IPS-NIHi7 (cell line): Measurements from ENCODE around the gene ACOT7.
"Not testable (repeated sequence)": the region's sequence is repeated elsewhere in the genome, so short reads cannot be mapped to it uniquely, and the experiment has no call there.

ENCODE experiments used
- DNase-seq: peaks from one replicate; pipeline ENCODE4 v3.0.0; 2012; ENCODE audit warnings: mixed read lengths; ENCODE audit errors: extremely low spot score

ACOT7 gene

DNA sequence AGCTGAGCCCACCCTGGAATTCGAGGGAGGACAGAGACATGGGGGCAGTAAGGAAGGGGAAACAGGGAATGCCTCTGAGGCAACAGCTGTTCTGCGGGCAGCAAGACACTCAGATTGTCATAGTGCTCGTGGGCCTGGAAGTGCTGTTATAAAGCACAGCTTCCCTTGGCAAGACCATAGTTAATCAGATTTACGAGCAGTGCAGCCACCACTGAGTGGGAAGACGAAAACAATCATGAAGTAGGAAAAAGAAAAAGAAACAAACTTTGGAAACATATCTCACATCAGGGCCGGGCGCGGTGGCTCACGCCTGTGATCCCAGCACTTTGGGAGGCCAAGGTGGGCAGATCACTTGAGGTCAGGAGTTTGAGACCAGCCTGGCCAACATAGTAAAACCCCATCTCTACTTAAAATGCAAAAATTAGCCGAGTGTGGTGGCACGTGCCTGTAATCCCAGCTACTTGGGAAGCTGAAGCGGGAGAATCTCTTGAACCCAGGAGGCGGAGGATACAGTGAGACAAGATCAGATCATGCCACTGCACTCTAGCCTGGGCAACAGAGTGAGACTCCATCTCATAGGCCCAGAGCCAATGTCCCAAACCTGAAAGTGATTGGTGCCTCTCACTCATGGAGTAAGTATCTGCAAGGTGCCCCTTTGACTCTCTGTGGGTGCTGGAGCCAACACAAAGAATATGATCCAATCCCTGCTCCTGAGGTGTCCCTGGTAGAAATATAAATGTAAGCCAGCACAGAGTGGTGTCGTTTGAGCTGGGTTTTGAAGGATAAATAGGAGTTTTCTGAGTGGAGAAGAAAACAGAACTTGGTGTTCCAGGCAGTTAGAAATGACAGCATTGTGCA lies 77.1 kb downstream of the ACOT7 start:
- DNase-seq = no peak

DNA sequence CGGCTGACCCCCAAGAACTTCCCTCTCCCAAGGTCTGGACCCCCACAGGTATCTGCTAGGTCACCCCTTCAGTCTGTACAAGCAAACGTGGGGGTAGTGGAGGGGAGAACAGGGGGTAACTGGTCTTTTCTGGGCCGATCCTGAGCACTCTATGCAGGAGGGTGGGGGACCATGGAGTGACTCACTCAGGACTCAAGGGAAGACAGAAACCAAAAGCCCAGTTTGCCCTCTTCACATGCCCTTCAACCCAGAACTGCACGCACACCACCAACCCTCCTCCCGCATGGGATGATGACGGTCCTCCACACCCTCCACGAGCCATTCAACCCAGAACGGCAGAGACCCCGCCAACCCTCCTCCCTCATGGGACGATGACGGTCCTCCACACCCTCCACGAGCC lies 79.1 kb downstream of the ACOT7 start:
- no peak for DNase-seq

DNA sequence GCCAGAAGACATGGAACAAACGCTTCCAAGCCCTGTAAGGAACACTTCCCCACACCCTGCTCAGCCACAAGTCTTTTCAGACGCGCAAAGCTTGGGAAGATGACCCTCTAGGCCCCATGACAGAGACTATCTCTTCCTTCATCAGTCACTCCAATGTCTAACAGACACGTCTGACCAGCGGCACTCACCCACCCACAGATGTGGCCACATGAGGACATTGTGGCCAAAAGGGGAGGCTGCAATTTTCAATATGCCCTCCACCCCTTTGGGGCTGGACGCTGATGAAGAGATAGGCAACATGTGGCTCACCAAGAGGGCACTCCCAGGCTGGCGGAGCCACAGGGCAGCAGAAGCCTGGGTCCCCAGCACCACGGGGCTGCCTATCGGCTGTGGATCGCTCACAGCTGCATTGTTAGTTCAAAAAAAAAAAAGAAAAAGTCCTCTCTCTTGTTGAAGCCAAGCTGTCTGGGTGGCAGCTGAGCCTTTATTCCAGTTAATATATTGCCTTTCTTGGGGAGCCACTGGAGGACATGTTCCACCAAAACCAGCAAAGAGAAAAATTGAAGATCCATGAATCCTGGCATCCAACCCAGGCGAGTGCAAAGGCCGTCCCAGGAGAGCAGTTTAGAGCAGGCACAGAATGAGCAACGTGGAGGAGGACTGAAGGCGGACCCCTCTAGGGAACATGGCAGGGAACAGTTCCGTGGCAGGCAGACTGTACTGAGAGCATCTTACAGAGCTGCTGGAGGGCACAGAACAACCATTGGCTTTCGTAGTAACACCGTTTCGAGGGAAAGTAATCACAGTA lies 80.0 kb downstream of the ACOT7 start:
- DNase-seq = no peak

DNA sequence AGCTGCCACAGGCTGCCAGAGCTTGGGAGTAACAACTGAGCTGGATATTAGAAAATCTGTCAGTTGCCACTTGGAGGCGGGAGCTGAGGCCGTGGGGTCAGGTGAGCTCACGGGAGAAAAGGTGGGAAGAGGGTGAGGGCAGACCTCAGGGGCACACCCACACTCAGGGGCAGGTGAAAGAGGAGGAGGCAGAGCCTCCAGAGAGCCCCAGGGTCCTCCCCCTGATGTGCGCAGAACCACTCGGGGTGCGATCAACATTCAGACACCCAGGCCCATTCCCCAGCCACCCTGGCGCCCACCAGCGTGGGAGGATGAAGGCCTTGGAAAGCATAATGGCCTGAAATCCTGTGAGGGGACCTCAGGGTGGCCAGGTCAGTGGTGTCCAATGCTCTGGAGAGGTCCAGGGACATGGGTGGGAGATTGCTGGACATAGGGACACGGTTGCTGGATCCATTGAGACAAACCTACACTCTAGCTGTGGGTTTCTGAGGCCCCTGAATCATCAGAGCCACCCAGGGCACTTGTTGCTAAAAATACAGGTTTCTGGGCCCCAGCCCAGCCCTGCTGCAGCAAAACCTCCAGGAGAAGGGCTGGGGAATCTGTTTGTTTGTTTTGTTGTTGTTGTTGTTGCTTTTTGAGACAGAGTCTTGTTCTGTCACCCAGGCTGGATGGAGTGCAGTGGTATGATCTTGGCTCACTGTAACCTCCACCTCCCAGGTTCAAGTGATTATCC lies 83.3 kb downstream of the ACOT7 start:
- no peak for DNase-seq

DNA sequence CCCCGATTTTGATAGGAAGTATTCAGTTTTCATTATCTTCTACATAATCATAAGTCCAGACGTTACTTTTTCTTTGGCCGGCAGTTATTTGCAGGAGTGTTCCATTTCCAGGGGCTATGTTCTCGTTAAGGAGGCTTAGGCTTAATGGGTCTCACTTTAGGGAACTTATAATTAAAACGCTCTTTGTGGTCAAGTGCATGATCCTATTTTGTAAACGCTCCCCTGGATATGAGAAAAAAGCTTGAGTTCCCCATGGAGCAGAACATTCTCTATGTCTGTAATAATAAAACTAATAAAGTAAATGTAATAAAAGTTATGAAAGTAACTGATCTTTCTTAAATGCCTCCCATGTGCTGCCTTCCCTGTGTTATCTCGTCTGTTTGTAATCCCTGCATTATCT lies 84.0 kb downstream of the ACOT7 start:
- no peak for DNase-seq

DNA sequence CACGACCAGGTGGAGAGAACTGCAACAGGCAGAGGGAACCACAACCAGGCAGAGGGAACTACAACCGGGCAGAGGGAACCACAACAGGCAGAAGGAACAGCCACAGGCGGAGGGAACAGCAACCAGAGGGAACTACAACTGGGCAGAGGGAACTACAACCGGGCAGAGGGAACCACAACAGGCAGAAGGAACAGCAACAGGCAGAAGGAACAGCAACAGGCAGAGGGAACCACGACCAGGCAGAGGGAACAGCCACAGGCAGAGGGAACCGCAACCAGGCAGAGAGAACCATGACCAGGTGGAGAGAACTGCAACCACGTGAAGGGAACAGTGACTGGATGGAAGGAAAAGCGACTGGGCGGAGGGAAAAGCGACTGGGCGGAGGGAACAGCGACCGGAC lies 85.1 kb downstream of the ACOT7 start:
- DNase-seq = no peak

DNA sequence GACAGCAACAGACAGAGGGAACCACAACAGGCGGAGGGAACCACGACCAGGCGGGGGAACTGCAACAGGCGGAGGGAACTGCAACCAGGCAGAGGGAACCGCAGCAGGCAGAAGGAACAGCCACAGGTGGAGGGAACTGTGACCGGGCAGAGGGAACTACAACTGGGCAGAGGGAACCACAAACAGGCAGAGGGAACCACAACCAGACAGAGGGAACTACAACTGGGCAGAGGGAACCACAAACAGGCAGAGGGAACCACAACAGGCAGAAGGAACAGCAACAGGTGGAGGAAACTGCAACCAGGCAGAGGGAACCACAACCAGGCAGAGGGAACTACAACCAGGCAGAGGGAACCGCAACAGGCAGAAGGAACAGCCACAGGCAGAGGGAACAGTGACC lies 85.9 kb downstream of the ACOT7 start:
- DNase-seq = not testable (repeated sequence)

DNA sequence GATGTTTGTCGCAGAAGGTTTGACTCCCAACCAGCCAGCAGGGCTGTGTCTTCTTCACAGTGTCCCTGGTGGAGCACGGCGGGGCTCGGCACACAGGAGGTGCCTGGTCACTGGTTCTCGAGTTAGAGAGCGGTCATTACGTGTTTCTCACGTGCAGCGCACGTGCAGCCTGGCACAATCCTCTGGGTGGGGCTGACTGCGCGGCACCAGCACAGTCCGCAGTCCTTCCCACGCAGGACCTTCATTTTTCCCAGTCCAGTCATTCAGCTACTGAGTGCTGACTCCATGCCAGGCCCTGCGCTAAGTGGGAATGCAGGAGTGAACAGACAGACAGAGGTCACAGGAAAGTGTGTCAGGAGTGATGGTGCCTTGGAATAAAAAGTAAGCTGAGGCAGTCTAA lies 86.5 kb downstream of the ACOT7 start:
- DNase-seq = no peak

DNA sequence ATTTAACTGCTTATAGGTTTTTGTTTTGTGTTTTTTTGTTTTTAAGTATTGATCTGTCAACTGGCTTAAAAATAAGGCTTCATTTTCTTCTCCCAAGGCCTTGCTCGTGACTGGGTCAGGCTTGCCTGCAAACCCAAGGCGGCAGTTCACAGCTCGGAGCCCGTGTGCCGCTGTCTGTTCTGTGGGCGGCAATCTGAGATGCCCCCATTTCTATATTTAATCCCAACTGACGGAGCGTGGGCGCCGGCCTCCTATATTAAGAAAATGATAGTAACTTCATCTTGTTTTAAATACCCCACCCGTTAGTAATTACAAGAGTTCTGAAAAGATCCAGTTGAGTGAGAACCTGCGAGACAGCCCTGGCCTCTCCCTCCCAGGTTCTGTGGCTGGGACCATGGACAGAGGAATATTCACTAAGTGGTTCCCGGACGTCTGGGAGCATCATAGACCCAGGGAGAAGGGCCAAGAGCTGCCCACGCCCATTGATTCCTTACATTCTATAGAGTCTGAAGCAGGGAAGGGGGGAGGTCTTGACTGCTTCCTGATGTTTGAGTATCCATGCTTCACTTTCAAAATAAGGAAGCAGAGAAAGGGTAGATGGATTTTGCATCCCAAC lies 90.1 kb downstream of the ACOT7 start:
- DNase-seq = no peak

DNA sequence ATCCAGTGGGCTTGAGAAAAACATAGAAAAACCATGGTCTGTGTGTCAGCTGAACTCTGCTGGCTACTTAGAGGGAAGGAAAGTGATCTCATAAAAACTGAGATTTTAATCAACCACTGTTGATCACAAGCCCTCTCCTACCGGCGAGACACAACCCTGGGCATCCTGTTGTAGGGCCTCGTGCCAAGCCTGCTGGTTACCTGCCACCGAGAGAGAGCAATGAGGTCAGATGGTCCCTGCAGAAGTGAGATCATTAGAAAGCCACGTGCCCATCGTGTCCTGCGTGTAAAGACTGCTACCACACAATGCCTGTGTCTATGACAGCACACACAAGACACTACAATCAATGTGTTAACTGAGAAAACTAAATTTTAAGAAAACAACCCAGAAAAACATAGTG lies 91.0 kb downstream of the ACOT7 start:
- no peak for DNase-seq

DNA sequence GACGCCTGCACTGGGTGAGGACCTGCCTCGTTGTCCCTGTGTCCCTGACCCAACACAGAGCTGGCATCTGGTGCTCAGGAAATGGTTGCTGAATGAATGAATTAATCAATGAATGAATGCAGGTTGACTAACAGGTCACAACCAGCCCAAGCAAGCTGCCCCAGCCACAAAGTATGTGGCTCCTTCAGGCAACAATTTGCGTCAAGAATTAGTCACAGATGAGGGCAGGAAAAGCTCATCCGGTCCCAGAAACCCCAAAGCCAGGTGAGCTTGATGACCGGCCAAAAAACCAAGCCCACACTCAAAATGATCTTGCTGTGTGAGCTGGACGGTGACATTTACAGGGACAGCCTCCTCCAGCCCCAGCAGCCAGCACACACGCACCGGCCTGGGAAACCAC lies 92.0 kb downstream of the ACOT7 start:
- DNase-seq = no peak

DNA sequence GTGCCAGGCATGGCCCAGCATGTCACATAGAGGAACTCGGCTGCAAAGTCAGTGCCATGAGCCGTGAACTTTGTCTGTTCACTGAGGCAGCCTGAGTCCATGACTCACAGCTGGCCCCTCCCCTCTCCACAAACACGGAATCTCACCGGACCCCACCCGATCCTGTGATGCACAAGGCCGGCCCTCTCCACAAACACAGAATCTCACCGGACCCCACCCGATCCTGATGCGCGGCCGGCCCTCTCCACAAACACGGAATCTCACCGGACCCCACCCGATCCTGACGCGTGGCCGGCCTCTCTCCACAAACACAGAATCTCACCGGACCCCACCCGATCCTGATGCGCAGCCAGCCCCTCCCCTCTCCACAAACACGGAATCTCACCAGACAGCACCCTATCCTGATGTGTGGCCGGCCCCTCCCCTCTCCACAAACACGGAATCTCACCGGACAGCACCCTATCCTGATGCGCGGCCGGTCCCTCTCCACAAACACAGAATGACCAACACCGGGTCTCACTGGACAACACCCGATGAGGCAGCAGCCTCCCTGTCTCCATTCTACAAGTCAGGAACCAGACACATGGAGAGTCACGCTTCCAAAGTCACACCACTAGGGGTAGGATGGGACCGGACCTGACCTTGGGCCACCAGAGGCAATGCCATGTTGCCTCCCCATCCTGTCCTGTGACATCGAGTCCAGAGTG lies 93.1 kb downstream of the ACOT7 start:
- DNase-seq = no peak

DNA sequence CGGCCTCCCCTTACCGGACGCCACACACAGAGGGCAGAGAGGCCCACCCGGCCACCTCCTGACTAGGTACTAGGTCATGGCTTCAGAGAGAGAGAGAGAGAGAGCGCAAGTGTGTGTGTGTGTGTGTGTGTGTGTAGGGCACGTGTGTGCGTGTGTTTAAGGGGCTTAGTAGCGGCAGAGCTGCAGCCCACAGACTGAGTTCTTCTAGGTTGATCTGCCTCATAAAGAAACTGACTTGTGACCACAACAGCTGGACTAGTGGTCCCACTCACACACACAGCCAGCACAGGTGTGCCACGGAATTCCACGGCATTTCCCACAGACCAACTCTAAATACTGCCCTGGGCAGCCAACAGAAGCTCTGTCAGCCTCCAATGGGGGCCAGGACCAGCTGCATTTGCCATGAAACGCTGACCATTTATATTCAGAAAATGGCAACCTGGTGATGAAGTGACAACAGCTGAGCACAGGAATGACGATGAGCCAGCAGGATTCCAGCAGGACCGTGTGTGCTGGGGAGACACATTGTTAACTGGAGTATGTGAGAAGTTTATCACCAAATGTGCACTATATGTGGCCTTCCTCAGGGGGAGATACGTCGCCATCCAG lies 93.9 kb downstream of the ACOT7 start:
- DNase-seq = no peak

DNA sequence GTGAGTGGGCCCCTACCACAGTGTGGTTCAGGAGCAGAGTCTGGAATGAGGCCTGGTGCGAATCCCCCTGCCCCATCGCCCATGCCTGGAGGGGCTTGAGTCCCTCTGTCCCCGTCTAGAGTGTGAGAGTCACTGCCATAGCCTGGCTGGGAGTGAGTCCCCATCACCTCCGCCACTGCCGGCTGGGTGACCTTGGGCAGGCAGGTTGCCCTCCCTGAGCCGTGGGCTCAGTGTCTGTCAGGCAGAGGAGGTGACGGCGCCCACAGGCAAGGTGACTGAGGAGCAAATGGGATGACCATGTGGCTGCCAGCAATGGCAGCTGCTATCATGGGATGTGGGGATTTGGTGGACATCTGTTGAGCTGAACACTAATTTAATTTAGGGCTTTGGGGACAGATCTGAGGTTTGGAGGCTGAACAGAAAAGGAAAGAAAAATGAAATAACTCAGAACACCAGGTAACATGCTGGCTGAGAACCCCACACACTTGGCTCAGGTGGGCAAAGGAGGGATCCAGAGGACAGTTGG lies 94.6 kb downstream of the ACOT7 start:
- DNase-seq = no peak

DNA sequence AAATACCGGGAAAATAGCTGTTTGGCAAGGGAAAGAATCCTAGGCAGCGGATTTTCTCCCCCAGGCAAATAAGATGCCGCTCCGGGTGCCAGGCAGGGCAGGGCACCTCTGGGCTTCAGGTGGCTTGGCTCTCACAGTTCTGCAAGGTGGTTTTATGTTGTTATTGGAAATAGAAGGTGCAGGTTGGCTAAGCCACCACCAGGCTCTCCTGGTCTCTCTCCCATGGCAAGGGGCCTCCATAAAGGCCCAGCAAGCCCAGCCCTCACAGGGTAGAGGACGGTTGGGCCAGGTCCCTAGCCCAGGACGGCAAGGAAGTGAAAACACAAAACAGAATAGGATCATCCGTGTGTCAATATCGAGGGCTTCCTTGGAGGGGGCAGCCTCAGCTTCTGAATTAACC lies 95.0 kb downstream of the ACOT7 start:
- no peak for DNase-seq

DNA sequence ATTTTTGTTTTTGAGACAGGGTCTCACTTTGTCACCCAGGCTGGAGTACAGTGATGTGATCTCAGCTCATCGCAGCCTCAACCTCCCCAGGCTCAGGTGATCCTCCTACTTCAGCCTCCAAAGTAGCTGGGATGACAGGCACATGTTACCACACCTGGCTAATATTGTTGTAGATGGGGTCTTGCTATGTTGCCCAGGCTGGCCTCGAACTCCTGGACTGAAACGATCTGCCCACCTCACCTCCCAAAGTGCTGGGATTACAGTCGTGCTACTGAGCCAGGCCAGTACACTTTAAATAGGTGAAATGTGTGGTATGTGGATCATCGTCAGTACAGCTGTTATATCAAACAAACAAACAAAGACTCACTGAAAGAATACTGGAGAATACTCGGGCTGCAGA lies 97.7 kb downstream of the ACOT7 start:
- no peak for DNase-seq

DNA sequence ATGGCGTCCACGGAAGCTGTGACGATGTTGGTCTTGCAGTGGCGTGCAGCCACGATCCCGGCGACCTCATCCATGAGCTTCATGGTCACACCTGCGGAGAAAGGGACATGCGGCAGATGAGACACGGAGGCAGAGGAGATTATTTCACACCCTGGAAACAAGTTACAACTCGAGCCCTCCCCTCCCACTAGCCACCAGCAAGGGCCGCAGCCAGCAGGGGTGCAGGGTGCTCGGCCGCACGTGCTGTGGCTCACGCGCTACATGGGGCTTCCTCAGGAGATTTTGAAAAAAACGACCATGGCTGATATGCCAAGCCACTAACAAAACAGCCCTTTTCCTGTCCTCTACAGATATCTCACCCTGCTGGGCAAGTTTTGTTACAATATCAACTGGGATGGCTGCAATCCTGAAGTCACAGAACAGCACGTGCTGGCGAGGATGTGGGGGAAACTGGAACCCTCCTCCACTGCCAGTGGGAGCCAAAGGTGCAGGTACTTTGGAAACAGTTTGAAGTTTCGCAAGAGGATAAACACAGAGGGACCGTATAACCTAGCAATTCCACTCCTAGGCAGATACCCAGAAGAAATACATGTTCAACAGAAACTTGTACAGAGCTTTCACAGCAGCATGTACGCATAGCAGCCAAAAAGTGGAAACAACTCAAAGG lies 98.5 kb downstream of the ACOT7 start:
- DNase-seq = no peak

DNA sequence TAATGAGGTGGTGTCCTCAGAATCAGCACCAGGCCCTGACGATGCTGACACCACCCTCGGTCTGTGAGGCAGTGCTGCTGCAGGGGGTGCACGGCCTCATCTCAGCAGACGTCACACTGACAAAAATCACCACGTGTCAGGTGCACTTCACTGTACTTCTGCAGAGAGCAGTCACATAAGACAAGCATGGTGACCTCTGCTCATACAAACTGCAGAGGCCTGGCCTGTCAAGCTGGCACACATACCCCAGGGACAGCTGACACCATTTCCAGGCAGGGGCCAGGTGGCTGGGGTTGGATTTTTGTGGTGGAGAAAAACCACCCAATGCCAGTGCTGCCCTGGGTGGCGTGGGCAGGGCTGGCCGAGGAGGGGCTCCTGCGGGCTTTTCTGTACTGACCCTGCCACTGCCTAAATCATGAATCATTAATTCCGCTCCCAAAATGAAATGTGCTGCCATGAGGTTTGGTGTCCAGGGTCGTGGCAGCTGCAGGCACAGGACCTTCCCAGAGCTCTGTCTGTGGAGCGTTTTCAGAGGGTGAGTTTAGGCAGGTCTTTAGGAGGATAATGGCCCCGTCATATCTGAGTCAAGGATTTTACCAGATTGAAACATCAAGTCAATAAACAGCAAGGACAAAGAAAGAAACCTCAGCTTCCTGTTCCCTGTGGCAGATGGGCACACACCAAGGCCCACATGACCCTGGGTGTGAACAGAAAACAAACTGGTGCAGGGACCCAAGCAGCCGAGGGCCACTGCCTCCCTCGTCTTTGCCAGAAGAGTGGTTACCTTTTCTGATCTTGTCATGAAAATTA lies 99.3 kb downstream of the ACOT7 start:
- no peak for DNase-seq

DNA sequence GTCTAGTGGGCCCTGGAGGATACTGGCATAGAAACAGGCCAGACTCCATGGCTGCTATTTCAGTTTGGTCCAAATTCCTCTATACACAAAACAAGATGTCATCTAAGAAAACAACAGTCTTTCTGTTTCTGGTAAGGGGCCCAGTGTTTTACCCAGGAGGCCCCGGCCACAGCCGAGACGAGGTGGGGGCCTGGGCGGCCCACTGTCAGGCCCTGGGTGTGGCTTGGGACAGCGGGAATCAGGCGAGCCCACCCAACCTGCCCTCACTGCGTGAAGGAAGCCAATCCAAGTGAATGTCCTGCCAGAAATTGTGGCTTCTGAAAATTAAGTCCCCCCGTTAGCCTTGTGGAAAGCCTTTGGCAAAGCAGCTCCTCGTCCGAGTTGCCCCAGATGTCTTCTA lies 101.5 kb downstream of the ACOT7 start:
- DNase-seq = no peak
